ENCODE results near the gene HS2ST1. TPM values are rescaled to one million over a fixed set of nuclear protein-coding genes. Genes with fewer than 3 reads are reported as not detected.

The HS2ST1 gene
- total RNA-seq, 1 experiment from 2014 or later: 18.7 TPM

GRCh38 chr1:87117761-87118368 is 203.4 kb downstream of the HS2ST1 start:
- no peak overlapping the region for H3K4me3 ChIP-seq (ENCODE audit: low read length)
- H3K79me2 ChIP-seq (ENCODE audit: low read length): no peaks in the 10 kb centered on the region
- H3K27ac ChIP-seq (ENCODE audit: low read length): no peak overlapping the region
- no peaks in the 10 kb centered on the region for H3K27me3 ChIP-seq (ENCODE audit: low read length)
- H4K20me1 ChIP-seq (ENCODE audit: insufficient read depth, low read depth, low read length): no peaks in the 10 kb centered on the region
- H3K4me1 ChIP-seq (ENCODE audit: low read length): peaks cover 8% of the 10 kb centered on the region
- no peaks in the 10 kb centered on the region for H3K9me2 ChIP-seq (replicated peaks; ENCODE audit: insufficient read depth, low read length)
- no peaks in the 10 kb centered on the region for H3K9me3 ChIP-seq (ENCODE audit: low read length)
- no peak overlapping the region for H2AFZ ChIP-seq (ENCODE audit: low read length)
- H3K4me2 ChIP-seq (ENCODE audit: low read depth, low read length, poor library complexity, severe bottlenecking): no peak overlapping the region
- DNase-seq: no peak
- no peaks in the 10 kb centered on the region for H3K36me3 ChIP-seq (ENCODE audit: insufficient read depth, low read length)
- H3K9ac ChIP-seq (ENCODE audit: low read length): no peak overlapping the region

GRCh38 chr1:87119541-87120140 is 205.2 kb downstream of the HS2ST1 start:
- H2AFZ ChIP-seq (ENCODE audit: low read length): no peak overlapping the region
- no peak for DNase-seq
- H3K9me2 ChIP-seq (replicated peaks; ENCODE audit: insufficient read depth, low read length): no peaks in the 10 kb centered on the region

GRCh38 chr1:87120779-87121178 is 206.3 kb downstream of the HS2ST1 start:
- Histone ChIP-seq H3K4me2 (ENCODE audit: low read depth, low read length, poor library complexity, severe bottlenecking) (no peak overlapping the region), H3K4me1 (ENCODE audit: low read length) (peaks cover 8% of the 10 kb centered on the region), H3K9me2 (replicated peaks; ENCODE audit: insufficient read depth, low read length) (no peaks in the 10 kb centered on the region), H2AFZ (ENCODE audit: low read length) (no peak overlapping the region), H3K4me3 (ENCODE audit: low read length) (no peak overlapping the region), H3K9ac (ENCODE audit: low read length) (no peak overlapping the region), H3K9me3 (ENCODE audit: low read length) (no peaks in the 10 kb centered on the region), H4K20me1 (ENCODE audit: insufficient read depth, low read depth, low read length) (no peaks in the 10 kb centered on the region), H3K27me3 (ENCODE audit: low read length) (no peaks in the 10 kb centered on the region), H3K79me2 (ENCODE audit: low read length) (no peaks in the 10 kb centered on the region), H3K36me3 (ENCODE audit: insufficient read depth, low read length) (no peaks in the 10 kb centered on the region), H3K27ac (ENCODE audit: low read length) (no peak overlapping the region)
- DNase-seq: peak; percentile 60

More at GRCh38 chr1:87119541-87120140, 205.2 kb downstream of the HS2ST1 start:
- H3K27me3 ChIP-seq (ENCODE audit: low read length): no peaks in the 10 kb centered on the region
- H3K9me3 ChIP-seq (ENCODE audit: low read length): no peaks in the 10 kb centered on the region
- H3K9ac ChIP-seq (ENCODE audit: low read length): no peak overlapping the region
- no peak overlapping the region for H3K4me3 ChIP-seq (ENCODE audit: low read length)
- no peak overlapping the region for H3K4me2 ChIP-seq (ENCODE audit: low read depth, low read length, poor library complexity, severe bottlenecking)
- no peaks in the 10 kb centered on the region for H3K36me3 ChIP-seq (ENCODE audit: insufficient read depth, low read length)
- no peak overlapping the region for H3K27ac ChIP-seq (ENCODE audit: low read length)
- peaks cover 8% of the 10 kb centered on the region for H3K4me1 ChIP-seq (ENCODE audit: low read length)
- no peaks in the 10 kb centered on the region for H4K20me1 ChIP-seq (ENCODE audit: insufficient read depth, low read depth, low read length)
- H3K79me2 ChIP-seq (ENCODE audit: low read length): no peaks in the 10 kb centered on the region

DNA sequence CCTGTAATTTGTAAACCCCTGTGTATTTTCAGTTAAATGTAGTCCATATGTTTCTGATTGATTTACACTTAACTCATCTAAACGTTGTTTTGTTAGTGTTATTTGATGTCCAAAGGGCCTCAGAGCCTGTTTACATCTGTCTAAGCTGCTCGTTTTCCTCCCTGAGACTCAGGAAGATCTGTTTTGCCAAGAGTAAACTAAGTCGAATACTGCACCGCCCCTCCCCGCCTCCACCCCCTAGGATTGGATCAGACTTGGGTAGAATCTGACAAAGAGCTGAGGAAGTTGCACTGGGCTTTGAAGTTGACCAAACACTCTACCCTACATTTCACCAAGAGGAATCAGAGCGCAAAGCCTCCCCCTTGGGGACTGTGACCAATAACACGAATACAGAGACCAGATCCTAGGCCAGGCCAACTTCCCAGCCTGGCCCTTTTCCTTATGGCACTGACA is 207.3 kb downstream of the HS2ST1 start:
- Histone ChIP-seq H3K9me3 (ENCODE audit: low read length) (no peaks in the 10 kb centered on the region), H4K20me1 (ENCODE audit: insufficient read depth, low read depth, low read length) (no peaks in the 10 kb centered on the region), H3K4me3 (ENCODE audit: low read length) (no peak overlapping the region), H2AFZ (ENCODE audit: low read length) (no peak overlapping the region), H3K9me2 (replicated peaks; ENCODE audit: insufficient read depth, low read length) (no peaks in the 10 kb centered on the region), H3K9ac (ENCODE audit: low read length) (no peak overlapping the region), H3K4me2 (ENCODE audit: low read depth, low read length, poor library complexity, severe bottlenecking) (no peak overlapping the region), H3K27ac (ENCODE audit: low read length) (no peak overlapping the region), H3K36me3 (ENCODE audit: insufficient read depth, low read length) (no peaks in the 10 kb centered on the region), H3K79me2 (ENCODE audit: low read length) (no peaks in the 10 kb centered on the region), H3K4me1 (ENCODE audit: low read length) (peaks cover 8% of the 10 kb centered on the region), H3K27me3 (ENCODE audit: low read length) (no peaks in the 10 kb centered on the region)
- no peak for DNase-seq

- H3K4me1 ChIP-seq (ENCODE audit: low read length): peaks cover 8% of the 10 kb centered on the region
- no peak overlapping the region for H3K4me2 ChIP-seq (ENCODE audit: low read depth, low read length, poor library complexity, severe bottlenecking)
- H3K79me2 ChIP-seq (ENCODE audit: low read length): no peaks in the 10 kb centered on the region
- no peaks in the 10 kb centered on the region for H4K20me1 ChIP-seq (ENCODE audit: insufficient read depth, low read depth, low read length)
- no peak overlapping the region for H3K27ac ChIP-seq (ENCODE audit: low read length)
- H3K36me3 ChIP-seq (ENCODE audit: insufficient read depth, low read length): no peaks in the 10 kb centered on the region
- no peak overlapping the region for H3K9ac ChIP-seq (ENCODE audit: low read length)
- no peaks in the 10 kb centered on the region for H3K9me2 ChIP-seq (replicated peaks; ENCODE audit: insufficient read depth, low read length)
- no peaks in the 10 kb centered on the region for H3K27me3 ChIP-seq (ENCODE audit: low read length)
- no peaks in the 10 kb centered on the region for H3K9me3 ChIP-seq (ENCODE audit: low read length)
- H2AFZ ChIP-seq (ENCODE audit: low read length): no peak overlapping the region
- H3K4me3 ChIP-seq (ENCODE audit: low read length): no peak overlapping the region
- DNase-seq: no peak
These were observed 207.8 kb downstream of the HS2ST1 start for GRCh38 chr1:87122243-87122642.

GRCh38 chr1:87123610-87124009 is 209.2 kb downstream of the HS2ST1 start:
- no peak overlapping the region for H3K9ac ChIP-seq (ENCODE audit: low read length)
- H3K27me3 ChIP-seq (ENCODE audit: low read length): no peaks in the 10 kb centered on the region
- H3K4me2 ChIP-seq (ENCODE audit: low read depth, low read length, poor library complexity, severe bottlenecking): no peak overlapping the region
- no peak overlapping the region for H3K4me3 ChIP-seq (ENCODE audit: low read length)
- no peaks in the 10 kb centered on the region for H3K36me3 ChIP-seq (ENCODE audit: insufficient read depth, low read length)
- no peaks in the 10 kb centered on the region for H3K9me3 ChIP-seq (ENCODE audit: low read length)
- no peaks in the 10 kb centered on the region for H3K79me2 ChIP-seq (ENCODE audit: low read length)
- no peak overlapping the region for H3K27ac ChIP-seq (ENCODE audit: low read length)
- H2AFZ ChIP-seq (ENCODE audit: low read length): no peak overlapping the region
- no peaks in the 10 kb centered on the region for H4K20me1 ChIP-seq (ENCODE audit: insufficient read depth, low read depth, low read length)
- H3K9me2 ChIP-seq (replicated peaks; ENCODE audit: insufficient read depth, low read length): no peaks in the 10 kb centered on the region
- peaks cover 8% of the 10 kb centered on the region for H3K4me1 ChIP-seq (ENCODE audit: low read length)
- no peak for DNase-seq

- H2AFZ ChIP-seq (ENCODE audit: low read length): no peak overlapping the region
- no peaks in the 10 kb centered on the region for H3K9me3 ChIP-seq (ENCODE audit: low read length)
- no peak overlapping the region for H3K4me2 ChIP-seq (ENCODE audit: low read depth, low read length, poor library complexity, severe bottlenecking)
- no peaks in the 10 kb centered on the region for H3K27me3 ChIP-seq (ENCODE audit: low read length)
- H3K9me2 ChIP-seq (replicated peaks; ENCODE audit: insufficient read depth, low read length): no peaks in the 10 kb centered on the region
- H4K20me1 ChIP-seq (ENCODE audit: insufficient read depth, low read depth, low read length): no peaks in the 10 kb centered on the region
- H3K9ac ChIP-seq (ENCODE audit: low read length): no peak overlapping the region
- no peak overlapping the region for H3K4me3 ChIP-seq (ENCODE audit: low read length)
- no peak overlapping the region for H3K27ac ChIP-seq (ENCODE audit: low read length)
- no peaks in the 10 kb centered on the region for H3K36me3 ChIP-seq (ENCODE audit: insufficient read depth, low read length)
- peaks cover 6% of the 10 kb centered on the region for H3K4me1 ChIP-seq (ENCODE audit: low read length)
- H3K79me2 ChIP-seq (ENCODE audit: low read length): no peaks in the 10 kb centered on the region
- no peak for DNase-seq
These were observed 212.6 kb downstream of the HS2ST1 start for GRCh38 chr1:87126886-87127505.

- Histone ChIP-seq H3K4me2 (ENCODE audit: low read depth, low read length, poor library complexity, severe bottlenecking) (no peak overlapping the region), H2AFZ (ENCODE audit: low read length) (no peak overlapping the region), H3K4me3 (ENCODE audit: low read length) (no peak overlapping the region), H3K9me3 (ENCODE audit: low read length) (no peaks in the 10 kb centered on the region), H3K9me2 (replicated peaks; ENCODE audit: insufficient read depth, low read length) (no peaks in the 10 kb centered on the region), H3K27ac (ENCODE audit: low read length) (no peak overlapping the region), H3K36me3 (ENCODE audit: insufficient read depth, low read length) (no peaks in the 10 kb centered on the region), H3K79me2 (ENCODE audit: low read length) (no peaks in the 10 kb centered on the region), H3K27me3 (ENCODE audit: low read length) (no peaks in the 10 kb centered on the region), H3K4me1 (ENCODE audit: low read length) (0 out of 2 replicates have a peak, but pooled peaks cover 2% of the 10 kb centered on the region), H3K9ac (ENCODE audit: low read length) (no peak overlapping the region), H4K20me1 (ENCODE audit: insufficient read depth, low read depth, low read length) (no peaks in the 10 kb centered on the region)
- no peak for DNase-seq
These were observed 213.1 kb downstream of the HS2ST1 start for GRCh38 chr1:87127581-87127980.

Data from Karpas-422 (cell line).